AML-193 (cell line): ENCODE results near the gene TIMM13.
"Not testable (repeated sequence)": the region's sequence is repeated elsewhere in the genome, so short reads cannot be mapped to it uniquely, and the experiment has no call there.

Source experiments
- DNase-seq, 2 experiments: peaks; one replicate each; lab custom pipeline; 2025; lab: John Stamatoyannopoulos, UW

TIMM13 gene

DNA sequence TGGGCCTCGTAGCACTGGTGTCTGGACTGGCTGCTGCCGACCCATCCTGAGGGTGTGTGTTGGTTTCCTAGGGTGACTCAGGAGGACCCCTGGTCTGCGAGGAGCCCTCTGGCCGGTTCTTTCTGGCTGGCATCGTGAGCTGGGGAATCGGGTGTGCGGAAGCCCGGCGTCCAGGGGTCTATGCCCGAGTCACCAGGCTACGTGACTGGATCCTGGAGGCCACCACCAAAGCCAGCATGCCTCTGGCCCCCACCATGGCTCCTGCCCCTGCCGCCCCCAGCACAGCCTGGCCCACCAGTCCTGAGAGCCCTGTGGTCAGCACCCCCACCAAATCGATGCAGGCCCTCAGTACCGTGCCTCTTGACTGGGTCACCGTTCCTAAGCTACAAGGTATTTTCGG lies 13.8 kb downstream of the TIMM13 start:
- DNase-seq, result no peak

DNA sequence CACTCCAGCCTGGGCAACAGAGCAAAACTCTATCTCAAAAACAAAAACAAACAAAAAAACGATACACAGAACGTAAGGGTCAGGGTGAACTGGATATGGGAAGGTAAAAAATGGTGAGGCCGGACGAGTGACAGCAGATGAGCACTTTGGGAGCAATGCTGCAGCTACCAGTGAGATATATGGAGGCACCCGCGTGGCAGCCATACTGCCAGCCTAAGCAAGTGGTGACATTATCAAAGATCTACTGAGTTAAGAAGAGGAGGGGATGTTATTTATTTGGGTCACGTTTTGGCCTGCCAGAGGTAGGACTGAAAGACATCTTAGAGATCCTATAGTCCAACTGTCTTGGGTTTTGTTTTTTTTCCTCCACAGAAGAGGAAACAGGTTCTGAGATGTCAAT lies 14.2 kb downstream of the TIMM13 start:
- DNase-seq, result no peak

DNA sequence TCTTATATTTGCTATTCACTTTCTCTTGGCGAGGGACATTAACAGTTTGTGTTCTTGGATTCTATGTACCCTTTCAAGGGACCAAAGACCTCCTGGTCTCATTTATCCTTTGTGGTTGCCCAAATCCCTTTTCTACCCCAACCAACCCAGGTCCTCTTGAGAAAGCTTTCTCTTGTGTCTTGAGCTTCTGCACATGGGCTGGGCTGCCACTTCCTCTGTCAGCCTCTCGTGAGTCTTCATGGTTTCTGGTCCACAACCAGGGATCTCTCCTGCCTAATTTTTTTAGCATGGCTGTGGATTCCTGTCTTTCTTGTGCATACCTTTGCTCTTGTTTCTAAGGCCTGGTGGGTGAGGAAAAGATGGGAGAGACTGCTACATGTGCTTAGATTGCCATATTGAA lies 14.9 kb downstream of the TIMM13 start:
- DNase-seq, result no peak

DNA sequence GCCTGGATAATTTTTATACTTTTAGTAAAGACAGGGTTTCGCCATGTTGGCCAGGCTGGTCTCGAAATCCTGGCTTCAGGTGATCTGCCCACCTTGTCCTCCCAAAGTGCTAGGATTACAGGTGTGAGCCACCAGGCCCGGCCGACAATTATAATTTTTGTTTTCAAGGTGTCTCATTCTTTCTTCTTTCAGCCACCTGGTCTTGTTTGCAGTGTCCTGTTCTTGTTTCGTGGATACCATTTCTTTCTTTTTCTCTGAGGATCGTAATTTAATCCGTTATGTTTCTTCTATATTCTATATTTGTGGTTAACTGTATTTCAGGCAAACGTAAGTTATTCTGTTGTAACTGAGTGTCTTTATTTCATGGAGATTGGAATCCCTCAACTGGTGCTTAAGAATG lies 15.7 kb downstream of the TIMM13 start:
- no peak for DNase-seq

DNA sequence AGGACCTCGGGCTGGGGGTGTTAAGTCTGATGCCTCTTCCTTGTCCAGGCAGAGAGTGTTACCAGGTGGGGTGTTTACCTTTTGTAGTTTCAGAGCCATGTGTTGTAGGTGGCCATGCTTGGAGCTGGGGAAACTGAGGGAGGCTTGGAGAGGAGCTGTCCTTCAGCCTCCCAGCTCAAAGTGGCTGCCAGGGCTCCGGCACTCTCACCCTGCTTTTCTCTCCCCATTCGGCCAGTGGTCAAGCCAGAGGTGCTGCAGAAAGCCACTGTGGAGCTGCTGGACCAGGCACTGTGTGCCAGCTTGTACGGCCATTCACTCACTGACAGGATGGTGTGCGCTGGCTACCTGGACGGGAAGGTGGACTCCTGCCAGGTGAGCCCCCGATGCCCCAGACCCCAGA lies 17.4 kb downstream of the TIMM13 start:
- no peak for DNase-seq

GRCh38 chr19:2409352-2409912 lies 18.0 kb downstream of the TIMM13 start:
- no peak for DNase-seq

DNA sequence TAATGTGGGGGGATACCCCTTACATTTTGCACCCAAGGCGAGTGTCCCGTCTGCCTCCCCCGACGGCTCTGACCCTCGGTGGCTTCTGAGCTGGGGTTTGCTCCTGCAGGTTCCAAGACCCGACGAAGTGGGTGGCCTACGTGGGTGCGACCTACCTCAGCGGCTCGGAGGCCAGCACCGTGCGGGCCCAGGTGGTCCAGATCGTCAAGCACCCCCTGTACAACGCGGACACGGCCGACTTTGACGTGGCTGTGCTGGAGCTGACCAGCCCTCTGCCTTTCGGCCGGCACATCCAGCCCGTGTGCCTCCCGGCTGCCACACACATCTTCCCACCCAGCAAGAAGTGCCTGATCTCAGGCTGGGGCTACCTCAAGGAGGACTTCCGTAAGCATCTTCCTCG lies 19.1 kb downstream of the TIMM13 start:
- DNase-seq, result no peak

DNA sequence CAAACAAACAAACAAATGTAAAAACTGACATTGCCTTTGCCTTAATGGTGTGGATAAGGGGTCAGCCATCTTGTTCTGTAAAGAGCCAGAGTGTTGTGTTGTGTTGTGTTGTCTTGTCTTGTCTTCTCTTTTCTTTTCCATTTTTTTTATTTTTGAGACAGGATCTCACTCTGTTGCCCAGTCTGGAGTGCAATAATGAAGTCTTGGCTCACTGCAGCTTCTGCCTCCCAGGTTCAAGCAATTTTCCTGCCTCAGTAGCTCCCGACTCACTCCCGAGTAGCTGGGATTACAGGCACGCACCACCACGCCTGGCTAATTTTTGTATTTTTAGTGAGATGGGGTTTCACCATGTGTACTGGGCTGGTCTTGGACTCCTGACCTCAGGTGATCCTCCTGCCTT lies 27.8 kb downstream of the TIMM13 start:
- no peak for DNase-seq

DNA sequence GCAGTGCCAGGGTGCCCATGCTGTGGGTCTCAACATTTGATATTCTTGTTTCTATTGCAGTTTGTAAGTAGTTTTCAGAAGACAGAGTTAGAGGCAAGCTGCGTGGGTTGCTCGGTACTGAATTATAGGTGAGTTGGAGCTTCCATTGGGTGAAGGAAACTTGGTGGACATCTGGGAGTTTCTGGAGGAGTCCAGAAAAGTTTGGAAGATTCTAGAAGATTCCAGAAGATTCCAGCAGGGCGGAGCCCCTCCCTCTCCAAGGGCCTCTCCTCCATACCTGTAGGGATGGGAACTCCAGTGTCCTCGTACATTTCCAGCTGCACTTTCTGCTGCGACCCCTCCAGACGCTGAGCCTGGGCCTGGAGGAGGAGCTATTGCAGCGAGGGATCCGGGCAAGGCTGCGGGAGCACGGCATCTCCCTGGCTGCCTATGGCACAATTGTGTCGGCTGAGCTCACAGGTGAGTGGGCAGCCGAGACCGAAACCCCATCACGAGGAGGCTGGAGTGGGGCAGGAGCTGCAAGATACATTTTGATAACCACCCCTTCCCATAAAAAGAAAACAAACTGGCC lies 28.6 kb downstream of the TIMM13 start:
- no peak for DNase-seq

DNA sequence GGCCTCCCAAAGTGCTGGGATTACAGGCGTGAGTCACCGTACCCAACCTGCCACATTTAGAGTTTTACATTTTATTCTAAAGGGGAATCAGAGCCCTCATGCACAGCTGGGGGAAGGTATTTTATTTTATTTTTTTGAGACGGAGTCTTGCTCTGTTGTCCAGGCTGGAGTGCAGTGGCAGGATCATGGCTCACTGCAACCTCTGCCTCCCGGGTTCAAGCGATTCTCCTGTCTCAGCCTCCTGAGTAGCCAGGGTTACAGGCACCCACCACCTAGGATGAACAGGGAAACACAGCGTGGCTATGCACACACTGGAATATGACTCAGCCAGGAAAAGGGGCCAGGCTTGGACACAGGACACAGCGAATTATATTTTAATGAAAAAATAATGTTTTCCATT lies 30.2 kb downstream of the TIMM13 start:
- not testable (repeated sequence) for DNase-seq

- not testable (repeated sequence) for DNase-seq
These were observed 32.0 kb downstream of the TIMM13 start for GRCh38 chr19:2395293-2395829.

DNA sequence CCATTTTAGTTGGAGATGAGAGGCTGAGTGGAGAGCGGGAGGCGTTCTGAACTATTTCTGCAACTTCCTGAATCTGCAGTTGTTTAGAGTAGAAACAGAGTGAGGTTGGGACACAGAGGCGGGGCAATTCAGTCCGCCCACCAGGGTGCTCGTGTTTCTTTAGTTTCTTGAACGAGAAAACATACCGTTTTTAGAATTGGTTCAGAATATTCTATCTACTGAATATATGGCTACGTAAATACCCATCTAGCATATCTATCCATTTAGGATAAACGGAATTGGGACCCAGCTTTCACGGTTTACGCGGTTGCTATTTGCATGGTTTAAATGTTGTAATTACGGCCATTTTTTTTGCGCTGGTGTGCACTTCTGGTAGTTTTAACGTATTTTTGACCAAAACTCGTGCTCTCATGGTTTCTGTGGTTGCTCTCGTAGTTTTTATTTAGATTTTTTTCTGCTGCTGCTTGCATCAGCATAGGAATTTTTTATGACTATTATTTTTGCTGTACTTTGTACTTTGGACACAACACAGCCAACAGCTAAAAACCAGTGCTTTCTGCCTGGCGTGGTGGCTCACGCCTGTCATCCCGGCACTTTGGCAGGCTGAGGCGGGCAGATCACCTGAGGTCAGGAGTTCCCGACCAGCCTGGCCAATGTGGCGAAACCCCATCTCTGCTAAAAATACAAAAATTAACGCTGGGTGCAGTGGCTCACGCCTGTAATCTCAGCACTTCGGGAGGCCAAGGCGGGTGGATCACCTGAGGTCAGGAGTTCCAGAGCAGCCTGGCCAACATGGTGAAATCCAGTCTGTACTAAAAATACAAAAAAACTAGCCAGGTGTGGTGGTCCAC lies 32.7 kb downstream of the TIMM13 start:
- peak; percentile 81 to 82 for DNase-seq

DNA sequence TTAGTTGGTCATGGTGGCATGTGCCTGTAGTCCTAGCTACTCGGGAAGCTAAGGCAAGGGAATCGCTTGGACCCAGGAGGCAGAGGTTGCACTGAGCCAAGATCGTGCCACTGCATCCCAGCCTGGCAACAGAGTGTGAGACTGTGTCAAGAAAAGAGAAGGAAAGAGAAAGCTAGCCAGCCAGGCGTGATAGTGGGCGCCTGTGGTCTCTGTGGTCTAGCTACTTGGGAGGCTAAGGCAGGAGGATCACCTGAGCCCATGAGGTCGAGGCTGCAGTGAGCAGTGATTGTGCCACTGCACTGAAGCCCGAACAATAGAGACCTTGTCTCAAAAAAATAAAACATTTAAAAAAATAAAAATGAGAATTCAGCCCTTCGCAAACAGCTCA lies 33.3 kb downstream of the TIMM13 start:
- no peak for DNase-seq

- DNase-seq, result not testable (repeated sequence)
These were observed 34.5 kb downstream of the TIMM13 start for GRCh38 chr19:2392899-2393298.

GRCh38 chr19:2392366-2392765 lies 35.0 kb downstream of the TIMM13 start:
- no peak for DNase-seq

- peak; percentile 69 to 75 for DNase-seq
These were observed 36.2 kb downstream of the TIMM13 start for GRCh38 chr19:2391118-2391725.

DNA sequence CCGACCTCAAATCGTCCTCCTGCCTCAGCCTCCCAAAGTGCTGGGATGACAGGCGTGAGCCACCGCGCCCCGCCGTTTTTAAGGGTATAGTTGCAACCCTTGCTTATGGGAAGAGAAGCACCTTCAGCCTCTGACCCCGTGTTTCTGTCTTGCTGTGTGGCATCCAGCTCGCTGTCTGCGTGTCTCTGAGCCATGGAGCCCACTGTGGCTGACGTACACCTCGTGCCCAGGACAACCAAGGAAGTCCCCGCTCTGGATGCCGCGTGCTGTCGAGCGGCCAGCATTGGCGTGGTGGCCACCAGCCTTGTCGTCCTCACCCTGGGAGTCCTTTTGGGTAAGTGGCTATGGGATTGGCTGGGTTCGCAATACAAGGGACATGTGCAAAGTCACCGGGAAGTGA lies 37.8 kb downstream of the TIMM13 start:
- DNase-seq, result no peak

DNA sequence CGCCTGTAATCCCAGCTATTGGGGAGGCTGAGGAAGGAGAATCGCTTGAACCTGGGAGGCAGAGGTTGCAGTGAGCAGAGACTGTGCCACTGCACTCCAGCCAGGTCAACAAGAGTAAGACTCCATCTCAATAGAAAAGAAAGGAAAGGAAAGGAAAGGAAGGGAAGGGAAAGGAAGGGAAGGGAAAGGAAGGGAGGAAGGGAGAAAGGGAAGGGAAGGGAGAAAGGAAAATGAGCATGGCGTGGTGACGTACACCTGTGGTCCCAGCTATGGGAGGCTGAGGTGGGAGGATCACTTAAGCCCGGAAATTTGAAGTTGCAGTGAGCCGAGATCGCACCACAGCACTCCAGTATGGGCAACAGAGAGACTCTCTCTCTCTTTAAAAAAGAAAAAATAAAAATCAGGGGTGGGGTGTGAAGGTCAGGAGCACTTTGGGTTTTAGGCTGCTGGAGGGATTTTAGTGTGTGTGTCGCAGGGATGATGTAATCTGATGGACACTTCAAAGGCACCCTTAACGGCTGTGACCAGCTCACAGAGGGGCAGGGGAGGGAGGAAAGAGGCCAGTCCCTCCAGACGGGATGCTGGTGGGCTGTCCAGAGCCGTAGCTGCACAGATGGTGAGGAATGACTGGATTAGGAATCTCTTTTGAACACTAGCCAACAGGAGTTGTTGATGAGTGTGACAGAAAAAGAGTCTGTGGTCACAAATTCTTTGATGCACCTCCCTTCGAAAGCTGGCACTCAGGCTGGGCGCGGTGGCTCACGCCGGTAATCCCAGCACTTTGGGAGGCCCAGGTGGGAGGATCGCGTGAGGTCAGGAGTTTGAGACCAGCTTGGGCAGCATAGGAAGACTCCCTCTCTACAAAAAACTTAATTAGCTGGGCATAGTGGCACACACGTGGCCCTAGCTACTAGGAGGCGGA lies 39.8 kb downstream of the TIMM13 start:
- DNase-seq, result no peak

DNA sequence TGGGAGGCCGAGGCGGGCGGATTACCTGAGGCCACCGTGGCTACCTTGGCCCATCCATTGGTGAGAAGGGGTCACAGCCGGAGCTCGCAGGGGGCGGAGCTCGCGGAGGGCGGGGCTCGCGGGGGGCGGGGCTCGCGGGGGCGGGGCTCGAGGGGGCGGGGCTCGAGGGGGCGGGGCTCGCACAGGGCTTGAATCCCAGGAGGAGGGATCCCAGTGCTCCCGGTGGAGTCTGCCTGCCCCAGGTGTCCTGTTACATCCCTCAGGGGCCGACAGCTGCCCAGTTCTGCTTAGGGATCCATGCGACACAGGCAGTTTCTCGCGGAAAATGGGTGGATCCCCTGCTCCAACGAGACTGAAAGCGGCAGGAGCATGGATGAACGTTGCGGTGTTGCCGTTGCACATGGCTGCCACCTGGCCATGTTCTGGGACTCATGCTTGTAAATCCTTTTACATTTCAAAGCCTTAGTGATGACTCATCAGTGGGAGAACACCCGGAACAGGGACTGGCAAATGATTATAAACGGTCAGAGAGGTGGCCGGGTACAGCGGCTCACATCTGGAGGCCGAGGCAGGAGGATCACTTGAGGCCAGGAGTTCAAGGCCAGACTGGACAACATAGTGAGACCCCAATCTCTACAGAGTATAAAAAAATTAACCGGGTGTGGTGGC lies 42.2 kb downstream of the TIMM13 start:
- DNase-seq, result no peak

- no peak for DNase-seq
These were observed 44.7 kb downstream of the TIMM13 start for GRCh38 chr19:2382530-2383222.
